Lower lobe of right lung (tissue), 2 donors: ENCODE results near the gene PERCC1. TPM values are rescaled to one million over a fixed set of nuclear protein-coding genes. Genes with fewer than 3 reads are reported as not detected.

ENCODE experiments used
- ATAC-seq, 2 donors: fragments of 200-7000 bp; cut with Tn5 transposase; one replicate each; pipeline ENCODE4 v1.9.1; 2020 to 2022; ENCODE audit warnings: mild to moderate bottlenecking in 2 of 2, moderate library complexity in 2 of 2
- DNase-seq: peaks from one replicate; pipeline ENCODE4 v3.0.0-alpha.2; 2020
- H3K27ac ChIP-seq: fragments of 200-600 bp; one replicate; pipeline ENCODE4 v1.8.0; 2022
- H3K27me3 ChIP-seq: fragments of 200-600 bp; one replicate; pipeline ENCODE4 v1.8.0; 2022; ENCODE audit warnings: low read depth
- H3K36me3 ChIP-seq: fragments of 200-600 bp; one replicate; pipeline ENCODE4 v1.8.0; 2022; ENCODE audit warnings: mild to moderate bottlenecking
- H3K4me1 ChIP-seq: fragments of 200-600 bp; one replicate; pipeline ENCODE4 v1.8.0; 2022
- H3K4me3 ChIP-seq: fragments of 200-600 bp; one replicate; pipeline ENCODE4 v1.8.0; 2022; ENCODE audit warnings: mild to moderate bottlenecking
- H3K9me3 ChIP-seq: fragments of 200-600 bp; one replicate; pipeline ENCODE4 v1.8.0; 2022
- intact Hi-C: fragments of 100-400 bp; cut with DNase I; formaldehyde crosslinking; loops from one replicate; pipeline ENCODE4 v1.11.0; 2022
- total RNA-seq: library from RNA; stranded (reverse); fragmentation: NEBNext Ultra II Directional; extraction: Animal tissue kit (Norgen Biotek cat#: 25700); gene quantifications from one replicate; pipeline ENCODE4 v1.2.1, GENCODE V29; 2021
- TF ChIP-seq, protein P1 (sequence below): fragments of 200-600 bp; IDR thresholded peaks from one replicate; pipeline ENCODE4 v1.8.0; 2022; ENCODE audit warnings: antibody characterized with exemption, mild to moderate bottlenecking
- donor health status: DM: no; HTN: yes; CAD: no; lungs with severe emphysema.

Gene PERCC1
- total RNA-seq, 1 donor from 2014 or later: not detected

DNA sequence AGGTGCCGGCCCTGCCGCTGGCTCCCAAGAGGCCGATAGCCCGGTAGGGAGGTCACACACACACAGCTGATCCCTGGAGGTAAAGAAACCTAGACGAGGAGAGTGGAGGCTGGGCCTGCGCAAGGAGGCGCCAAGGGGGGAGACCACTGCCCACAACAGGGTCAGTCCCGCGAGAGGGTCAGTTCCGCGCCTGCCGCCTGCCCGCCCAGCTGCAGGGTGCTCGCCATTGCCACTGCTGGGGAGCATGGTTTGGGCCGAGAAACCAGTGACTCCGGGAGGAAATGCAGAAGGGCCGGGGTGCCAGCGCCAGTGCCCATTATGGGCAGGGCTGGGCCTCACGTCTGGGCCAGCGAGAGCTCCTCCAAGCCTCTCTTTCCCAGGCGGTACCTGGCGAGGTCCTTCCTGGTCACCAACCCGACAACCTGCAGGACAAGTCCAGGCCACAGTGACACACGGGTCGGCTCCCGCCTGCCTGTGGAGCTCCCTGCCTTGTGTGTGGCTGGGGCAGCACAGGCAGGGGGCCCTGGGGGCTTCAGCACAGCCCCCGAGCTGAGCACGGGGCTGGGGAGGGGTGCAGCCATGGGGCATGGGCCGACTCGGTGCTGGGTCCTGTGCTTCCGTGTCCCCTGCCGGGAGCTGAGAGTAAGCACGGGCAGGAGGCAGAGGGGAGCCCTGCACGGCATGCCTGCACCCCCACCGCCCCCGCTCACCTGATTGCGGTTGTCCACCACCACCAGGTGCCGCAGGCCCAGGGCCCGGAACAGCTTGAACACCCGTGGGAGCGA is 15.6 kb downstream of the PERCC1 start:
- intact Hi-C loops: no loop called here
- no peaks in the 10 kb centered on the region for H3K4me1 ChIP-seq
- DNase-seq (no peak), ATAC-seq (no peak)
- no peak overlapping the region for H3K4me3 ChIP-seq
- H3K9me3 ChIP-seq: no peaks in the 10 kb centered on the region
- no peak overlapping the region for H3K27ac ChIP-seq
- TF ChIP-seq, protein P1, sequence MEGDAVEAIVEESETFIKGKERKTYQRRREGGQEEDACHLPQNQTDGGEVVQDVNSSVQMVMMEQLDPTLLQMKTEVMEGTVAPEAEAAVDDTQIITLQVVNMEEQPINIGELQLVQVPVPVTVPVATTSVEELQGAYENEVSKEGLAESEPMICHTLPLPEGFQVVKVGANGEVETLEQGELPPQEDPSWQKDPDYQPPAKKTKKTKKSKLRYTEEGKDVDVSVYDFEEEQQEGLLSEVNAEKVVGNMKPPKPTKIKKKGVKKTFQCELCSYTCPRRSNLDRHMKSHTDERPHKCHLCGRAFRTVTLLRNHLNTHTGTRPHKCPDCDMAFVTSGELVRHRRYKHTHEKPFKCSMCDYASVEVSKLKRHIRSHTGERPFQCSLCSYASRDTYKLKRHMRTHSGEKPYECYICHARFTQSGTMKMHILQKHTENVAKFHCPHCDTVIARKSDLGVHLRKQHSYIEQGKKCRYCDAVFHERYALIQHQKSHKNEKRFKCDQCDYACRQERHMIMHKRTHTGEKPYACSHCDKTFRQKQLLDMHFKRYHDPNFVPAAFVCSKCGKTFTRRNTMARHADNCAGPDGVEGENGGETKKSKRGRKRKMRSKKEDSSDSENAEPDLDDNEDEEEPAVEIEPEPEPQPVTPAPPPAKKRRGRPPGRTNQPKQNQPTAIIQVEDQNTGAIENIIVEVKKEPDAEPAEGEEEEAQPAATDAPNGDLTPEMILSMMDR: no peak
- H3K27me3 ChIP-seq: no peaks in the 10 kb centered on the region
- peaks cover 62% of the 10 kb centered on the region for H3K36me3 ChIP-seq

DNA sequence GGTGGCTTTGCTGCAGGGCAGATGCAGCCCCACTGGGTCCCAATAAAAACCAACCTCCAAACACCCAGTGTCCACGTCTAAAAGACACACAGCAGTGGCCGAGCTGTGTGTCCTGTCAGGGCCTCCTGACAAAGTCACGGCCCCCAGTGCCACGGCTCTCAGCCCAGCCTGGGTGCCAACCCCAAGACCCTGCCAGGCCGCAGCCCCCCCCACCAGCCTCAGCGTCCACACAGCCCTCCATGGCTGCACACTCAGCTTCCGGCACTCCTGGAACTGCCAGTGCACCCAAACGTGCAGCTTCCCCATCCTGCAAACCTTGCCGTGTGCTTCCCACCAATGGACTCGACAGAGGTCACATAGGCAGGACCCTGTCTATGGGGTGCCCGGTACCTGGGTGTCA is 17.1 kb downstream of the PERCC1 start:
- no peaks in the 10 kb centered on the region for H3K4me1 ChIP-seq
- H3K27me3 ChIP-seq: no peaks in the 10 kb centered on the region
- DNase-seq (no peak), ATAC-seq (no peak)
- H3K4me3 ChIP-seq: no peak overlapping the region
- no peaks in the 10 kb centered on the region for H3K9me3 ChIP-seq
- TF ChIP-seq, protein P1: no peak
- peaks cover 77% of the 10 kb centered on the region for H3K36me3 ChIP-seq
- H3K27ac ChIP-seq: no peak overlapping the region
- intact Hi-C loops: no loop called here

DNA sequence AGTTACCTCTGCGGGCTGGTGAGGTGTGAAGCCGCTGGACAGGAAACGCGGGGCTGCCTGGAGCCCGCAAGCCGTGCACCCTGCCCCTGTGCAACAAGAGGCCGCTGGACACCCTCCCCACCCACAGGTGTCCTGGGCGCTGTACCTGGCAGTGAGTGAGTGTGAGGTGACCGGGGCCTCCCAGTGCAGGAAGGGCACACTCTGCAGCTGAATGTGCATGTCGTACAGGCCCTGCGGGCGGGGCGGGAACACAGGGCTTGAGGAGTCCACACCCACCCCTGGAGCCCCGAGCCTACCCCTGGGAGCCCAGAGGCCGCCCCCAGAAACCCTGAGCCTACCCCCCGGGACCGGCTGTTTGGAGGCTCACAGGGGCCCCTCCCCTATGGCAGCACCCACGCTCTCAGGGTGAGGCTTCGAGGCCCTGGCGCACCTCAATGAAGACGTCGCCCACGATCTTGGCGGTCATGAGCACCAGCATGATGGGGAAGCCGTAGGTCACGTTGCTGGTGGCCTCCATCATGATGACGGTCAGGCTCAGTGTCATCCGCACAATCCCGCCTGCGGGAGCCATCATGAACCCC is 17.7 kb downstream of the PERCC1 start:
- no peak for DNase-seq
- H3K4me3 ChIP-seq: no peak overlapping the region
- H3K9me3 ChIP-seq: no peaks in the 10 kb centered on the region
- TF ChIP-seq, protein P1: no peak
- no peaks in the 10 kb centered on the region for H3K27me3 ChIP-seq
- H3K4me1 ChIP-seq: no peaks in the 10 kb centered on the region
- intact Hi-C loops: no loop called here
- peaks cover 83% of the 10 kb centered on the region for H3K36me3 ChIP-seq
- H3K27ac ChIP-seq: no peak overlapping the region
- ATAC-seq: no peak

DNA sequence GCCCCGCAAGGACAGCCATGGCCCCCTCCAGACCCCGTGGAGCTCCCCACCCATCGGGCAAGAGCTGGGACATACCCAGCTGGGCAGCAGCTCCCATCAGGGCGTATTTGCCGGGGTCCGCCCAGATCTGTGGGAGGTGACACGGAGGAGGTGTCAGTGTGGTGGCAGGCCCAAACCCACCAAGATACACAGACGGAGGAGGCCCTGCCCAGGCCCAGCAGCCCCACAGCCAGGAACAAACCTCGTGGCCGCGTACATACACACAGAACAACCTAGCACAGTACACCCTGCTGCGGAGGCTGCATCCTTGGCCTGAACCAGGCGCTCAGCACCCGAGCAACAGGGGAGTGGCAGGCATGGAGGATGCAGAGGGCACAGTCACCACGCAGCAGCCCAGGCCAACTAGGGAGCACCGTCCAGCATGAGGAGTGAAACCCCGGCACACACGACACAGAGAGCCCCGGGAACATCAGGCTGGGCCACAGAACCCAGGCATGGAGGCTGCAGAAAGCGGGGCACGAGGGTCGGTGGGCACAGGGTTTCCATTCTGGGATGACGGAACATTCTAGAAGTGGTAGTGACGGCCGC is 18.4 kb downstream of the PERCC1 start:
- Histone ChIP-seq H3K9me3 (no peaks in the 10 kb centered on the region), H3K27ac (no peak overlapping the region), H3K27me3 (no peaks in the 10 kb centered on the region), H3K4me3 (no peak overlapping the region), H3K4me1 (no peaks in the 10 kb centered on the region), H3K36me3 (peaks cover 90% of the 10 kb centered on the region)
- DNase-seq (no peak), ATAC-seq (no peak)
- intact Hi-C loops: no loop called here
- TF ChIP-seq, protein P1: no peak

DNA sequence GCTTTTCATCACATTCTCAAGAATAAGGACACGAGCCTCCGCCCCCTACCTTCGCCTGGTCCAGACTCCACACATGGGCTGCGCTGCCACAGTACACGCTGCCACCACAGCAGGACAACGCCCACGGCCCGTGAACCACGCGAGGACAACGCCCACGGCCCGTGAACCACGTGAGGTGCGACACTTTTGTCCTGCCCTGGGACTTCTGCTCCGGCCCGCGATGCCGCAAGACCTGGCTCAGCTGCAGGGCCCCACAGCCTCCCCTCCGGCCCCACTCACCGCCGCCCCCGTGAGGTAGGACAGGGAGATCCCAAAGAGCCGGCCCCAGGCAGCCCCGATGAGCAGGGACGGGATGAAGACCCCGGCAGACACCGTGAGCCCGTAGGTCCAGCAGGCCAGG is 19.3 kb downstream of the PERCC1 start:
- Histone ChIP-seq H3K9me3 (no peaks in the 10 kb centered on the region), H3K27ac (no peak overlapping the region), H3K4me3 (no peak overlapping the region), H3K36me3 (peaks cover 99% of the 10 kb centered on the region), H3K27me3 (no peaks in the 10 kb centered on the region), H3K4me1 (no peaks in the 10 kb centered on the region)
- intact Hi-C loops: no loop called here
- TF ChIP-seq, protein P1: no peak
- DNase-seq (no peak), ATAC-seq (no peak)
